NOMO-1 treated with DMSO at 0.1 percent for 48 hours (cell line): Measurements from ENCODE around the gene SLC25A17.
A peak's percentile ranks its signal among the peaks of the same experiment; 100 is the strongest.
"Not testable (repeated sequence)": the region's sequence is repeated elsewhere in the genome, so short reads cannot be mapped to it uniquely, and the experiment has no call there.

Source experiments
- DNase-seq: peaks from one replicate; lab custom pipeline; 2025; ENCODE audit not compliant: unreplicated experiment; lab: John Stamatoyannopoulos, UW

SLC25A17 gene

DNA sequence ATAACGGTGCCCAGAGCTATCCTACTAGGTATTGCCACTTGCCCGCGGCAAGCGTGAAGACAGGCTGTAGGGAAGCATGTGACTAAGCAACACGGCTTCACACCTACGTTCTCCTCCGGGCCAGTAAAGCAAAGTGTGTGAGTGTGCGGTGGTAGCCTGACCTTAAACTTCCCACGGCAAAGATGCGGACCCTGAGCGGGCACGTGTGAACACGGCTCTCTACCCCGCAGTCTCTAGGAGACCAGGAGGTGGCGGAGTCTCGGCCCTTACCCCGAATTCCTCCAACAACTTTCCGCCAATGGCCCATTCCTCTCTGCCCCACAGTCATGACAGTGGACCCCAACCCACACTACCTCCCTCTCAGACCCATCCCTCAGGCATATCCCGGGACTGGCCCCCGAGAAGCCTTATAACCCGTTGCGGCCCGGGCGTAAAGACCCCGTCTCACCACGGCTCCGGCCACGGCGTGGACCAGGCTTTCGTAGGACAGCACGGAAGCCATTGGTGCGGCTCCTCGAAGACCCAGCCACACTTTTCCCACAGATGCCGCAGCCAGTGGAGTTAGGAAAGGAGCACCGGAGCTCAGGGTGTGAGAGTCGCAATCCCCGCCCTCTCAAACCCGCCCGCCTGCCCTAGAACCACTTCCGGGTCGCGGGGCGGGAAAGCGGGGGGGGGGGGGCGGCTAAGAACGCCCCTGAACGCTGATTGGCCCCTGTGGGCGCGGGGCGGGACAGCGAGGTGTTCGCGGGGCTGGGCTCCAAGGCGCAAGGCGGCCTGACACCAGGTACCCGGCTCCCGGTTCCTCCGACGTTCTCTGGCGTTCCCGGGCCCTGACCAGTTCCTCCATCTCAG is at the start of gene SLC25A17:
SLC25A17 (minus strand) TSS at position 600 of the 852 bp plus-strand sequence; CDS start at position 502, 98 bp downstream.
- peak; percentile 80 for DNase-seq

DNA sequence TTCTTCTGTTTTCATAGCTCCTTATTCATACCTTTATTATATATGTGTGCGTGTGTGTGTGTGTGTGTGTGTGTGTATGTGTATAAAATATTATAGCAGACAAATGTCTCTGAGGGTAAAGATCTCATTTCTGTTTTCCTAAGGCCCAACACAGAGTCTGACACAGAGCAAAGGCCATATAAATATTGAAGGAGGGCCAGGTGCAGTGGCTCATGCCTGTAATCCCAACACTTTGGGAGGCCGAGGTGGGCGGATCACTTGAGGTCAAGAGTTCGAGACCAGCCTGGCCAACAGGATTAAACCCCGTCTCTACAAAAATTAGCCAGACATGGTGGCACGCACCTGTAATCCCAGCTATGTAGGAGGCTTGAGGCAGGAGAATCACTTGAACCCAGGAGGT is 49.2 kb upstream of the SLC25A17 start:
- DNase-seq, result not testable (repeated sequence)

DNA sequence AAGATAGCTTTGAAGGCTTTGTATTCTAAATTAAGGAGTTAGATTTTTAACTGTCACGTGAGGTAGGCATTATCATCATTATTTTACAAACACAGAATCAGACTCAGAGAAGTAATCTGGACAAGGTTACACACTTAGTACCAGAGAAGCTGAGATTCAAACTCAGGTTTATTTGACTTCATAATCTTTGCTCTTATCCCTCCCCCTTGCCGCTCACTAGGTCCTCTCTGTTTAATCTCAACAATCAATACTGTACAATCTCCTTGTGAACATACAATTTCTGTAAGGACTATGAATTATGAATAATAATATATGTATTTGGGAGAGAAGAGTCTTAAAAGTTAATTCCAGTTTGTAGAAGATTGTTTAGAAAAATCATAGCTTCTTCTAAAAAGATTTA is 48.0 kb upstream of the SLC25A17 start:
- DNase-seq, result no peak

DNA sequence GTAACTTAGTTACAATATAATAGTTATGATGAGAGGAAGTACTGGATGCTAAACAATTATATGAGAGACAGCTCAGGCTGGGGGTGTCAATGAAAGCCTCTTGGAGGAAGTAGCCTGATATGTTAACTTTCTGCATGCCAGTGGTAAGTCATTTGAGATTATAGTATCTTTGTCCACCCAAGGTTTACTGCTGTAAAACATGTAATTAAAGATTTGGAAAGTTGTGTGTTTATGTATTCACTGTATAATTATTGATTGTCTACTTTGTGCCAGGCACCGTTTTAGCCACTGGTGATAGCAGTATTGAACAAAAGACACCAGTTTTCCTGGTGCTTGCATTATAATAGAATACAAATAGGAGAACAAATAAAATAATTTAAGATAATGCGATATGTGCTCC is 43.4 kb upstream of the SLC25A17 start:
- peak; percentile 20 for DNase-seq

- no peak for DNase-seq
Measured at GRCh38 chr22:40862013-40862412, 42.9 kb upstream of the SLC25A17 start, which contains the start of gene DNAJB7. Gene DNAJB7 (minus strand): TSS chr22:40862113. CDS start chr22:40861994, 119 bp downstream.

GRCh38 chr22:40857309-40857855 is 38.2 kb upstream of the SLC25A17 start:
- peak; percentile 11 for DNase-seq

DNA sequence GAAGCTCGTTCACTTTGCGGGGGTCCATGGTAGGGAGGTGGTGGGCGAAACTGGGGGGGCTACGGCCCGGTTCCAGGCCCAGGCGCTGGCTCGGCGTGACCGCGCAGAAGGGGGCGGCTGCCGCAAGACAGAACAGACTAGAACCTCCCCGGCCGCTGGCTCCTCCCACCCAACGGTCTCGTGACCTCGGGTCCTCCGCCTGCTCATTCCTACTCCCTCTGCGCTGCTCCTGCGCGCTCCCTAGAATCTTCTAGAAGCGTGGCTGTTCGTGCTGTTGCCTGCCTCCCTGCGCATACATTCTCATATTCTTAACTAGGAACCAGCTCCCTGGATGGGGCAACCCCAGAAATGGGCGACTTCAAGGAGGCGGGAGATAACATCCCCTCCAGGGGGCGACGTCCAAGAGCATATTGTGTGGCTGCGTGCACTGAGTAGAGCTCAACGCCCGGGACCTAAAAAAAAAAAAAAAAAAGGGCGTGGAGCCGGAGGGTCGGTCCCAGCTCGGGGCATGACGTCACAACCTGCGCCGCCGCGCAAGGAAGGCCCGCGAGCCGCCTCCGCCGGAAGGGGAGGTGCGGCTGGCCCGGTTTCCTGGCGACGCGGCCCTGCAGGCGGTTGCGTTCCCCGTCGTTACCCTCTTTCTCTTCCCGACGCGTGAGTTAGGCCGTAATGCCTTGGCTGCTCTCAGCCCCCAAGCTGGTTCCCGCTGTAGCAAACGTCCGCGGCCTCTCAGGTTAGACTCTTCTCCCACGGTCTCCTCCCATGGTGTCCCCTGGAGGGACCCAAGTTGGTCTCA is 37.6 kb upstream of the SLC25A17 start, which contains the start of the genes ST13 and XPNPEP3:
ST13 (minus strand) TSS at position 127 of the 796 bp plus-strand sequence; CDS start at position 28, 99 bp downstream.
XPNPEP3 (plus strand) TSS at position 636 of the 796 bp plus-strand sequence; CDS start at position 670, 34 bp downstream.
- DNase-seq, result peak; percentile 92

GRCh38 chr22:40855979-40856512 is 36.9 kb upstream of the SLC25A17 start:
- peak; percentile 33 for DNase-seq

DNA sequence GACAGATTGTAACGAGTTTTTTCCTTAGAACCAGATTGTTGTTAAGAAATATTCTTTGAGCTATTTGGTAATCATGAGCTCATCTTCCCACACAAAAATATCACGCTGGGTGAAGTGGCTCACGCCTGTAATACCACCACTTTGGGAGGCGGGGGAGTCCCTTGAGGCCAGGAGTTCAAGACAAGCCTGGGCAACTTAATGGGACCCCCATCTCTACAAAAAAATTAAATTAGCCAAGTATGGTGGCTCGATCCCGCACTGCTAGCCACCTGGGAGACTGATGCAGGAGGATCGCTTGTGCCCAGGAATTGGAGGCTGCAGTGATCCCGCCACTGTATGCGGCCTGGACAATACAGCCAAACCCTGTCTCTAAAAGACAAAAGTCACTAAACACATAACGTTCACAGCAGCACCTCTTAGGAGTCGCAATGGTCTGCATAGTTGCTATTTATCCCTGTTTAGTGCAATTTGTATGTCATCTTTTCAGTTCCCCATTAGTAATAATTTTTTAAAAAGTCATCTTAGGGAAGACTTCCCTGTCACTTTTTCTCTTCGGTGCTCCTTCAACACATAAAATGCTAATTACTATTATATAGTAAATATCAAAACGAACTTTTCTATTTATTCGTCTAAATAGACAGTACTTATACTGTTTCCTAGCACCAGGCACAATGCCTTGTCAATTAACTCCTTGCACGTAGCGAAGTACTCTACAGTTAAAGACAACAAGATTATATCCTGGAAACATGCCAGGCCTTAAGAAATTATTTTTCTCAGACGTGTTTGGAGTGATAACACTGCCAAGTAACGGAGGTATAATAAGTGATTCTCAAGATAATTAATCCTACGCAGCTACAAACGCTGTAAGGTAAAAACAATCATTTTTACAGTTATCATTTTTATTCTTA is 36.2 kb upstream of the SLC25A17 start:
- DNase-seq, result peak; percentile 13

GRCh38 chr22:40853961-40854360 is 34.8 kb upstream of the SLC25A17 start:
- DNase-seq, result no peak

GRCh38 chr22:40853333-40853732 is 34.2 kb upstream of the SLC25A17 start:
- no peak for DNase-seq

GRCh38 chr22:40845816-40846215 is 26.7 kb upstream of the SLC25A17 start:
- not testable (repeated sequence) for DNase-seq

DNA sequence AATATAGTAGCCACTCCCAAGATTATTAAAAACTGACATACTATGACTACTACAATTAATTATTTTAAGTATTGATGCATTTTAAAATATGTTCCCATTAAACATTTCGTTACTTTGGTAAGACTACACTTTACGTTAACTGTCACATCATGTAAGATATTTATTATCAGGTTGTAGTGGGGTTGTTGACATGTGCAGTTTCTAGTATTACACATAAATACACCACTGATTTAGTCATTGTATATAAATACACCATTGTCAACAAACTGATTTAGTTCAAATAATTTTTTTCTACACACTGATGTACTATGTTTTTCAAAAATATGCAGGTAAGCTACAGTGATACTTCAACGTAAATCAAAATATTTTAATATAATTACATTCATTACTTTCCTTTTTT is 25.8 kb upstream of the SLC25A17 start:
- no peak for DNase-seq

GRCh38 chr22:40838486-40838885 is 19.3 kb upstream of the SLC25A17 start:
- no peak for DNase-seq

DNA sequence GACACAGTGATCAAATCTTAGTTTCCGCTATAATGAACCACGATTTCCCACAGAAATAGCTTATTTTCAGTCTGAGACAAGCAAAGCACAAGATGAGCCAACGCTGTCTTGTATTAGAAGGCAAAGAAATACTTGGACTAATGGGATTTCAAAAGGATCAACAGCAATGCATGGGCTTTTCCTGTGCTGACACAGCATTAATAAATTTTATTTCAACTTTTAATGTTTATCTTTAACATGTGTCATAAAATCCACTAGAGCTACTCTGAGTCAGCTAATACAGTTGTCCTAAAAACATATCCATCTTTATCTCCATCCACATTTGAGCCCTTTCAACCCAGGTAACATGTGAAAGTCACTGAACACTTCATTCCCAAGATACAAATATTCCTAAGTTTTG is 15.5 kb upstream of the SLC25A17 start:
- no peak for DNase-seq

DNA sequence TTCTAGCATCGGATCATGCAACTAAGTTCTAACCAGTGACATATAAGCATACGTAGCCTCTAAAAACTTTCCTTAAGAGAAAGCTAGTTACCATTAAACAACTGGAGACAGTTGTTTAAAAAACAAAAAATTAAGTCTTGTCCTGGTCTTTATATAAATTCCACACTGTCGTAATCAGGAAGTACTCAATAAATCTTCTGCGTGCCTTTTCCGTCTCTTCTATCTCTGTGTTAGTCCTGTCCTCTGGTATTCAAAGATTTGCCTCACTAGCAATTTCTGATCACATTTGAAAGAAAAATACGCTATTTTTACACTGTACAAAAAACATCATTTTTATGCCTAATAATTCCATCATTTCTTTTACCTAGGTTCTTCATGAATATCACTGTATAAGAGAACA is 10.0 kb upstream of the SLC25A17 start:
- no peak for DNase-seq

DNA sequence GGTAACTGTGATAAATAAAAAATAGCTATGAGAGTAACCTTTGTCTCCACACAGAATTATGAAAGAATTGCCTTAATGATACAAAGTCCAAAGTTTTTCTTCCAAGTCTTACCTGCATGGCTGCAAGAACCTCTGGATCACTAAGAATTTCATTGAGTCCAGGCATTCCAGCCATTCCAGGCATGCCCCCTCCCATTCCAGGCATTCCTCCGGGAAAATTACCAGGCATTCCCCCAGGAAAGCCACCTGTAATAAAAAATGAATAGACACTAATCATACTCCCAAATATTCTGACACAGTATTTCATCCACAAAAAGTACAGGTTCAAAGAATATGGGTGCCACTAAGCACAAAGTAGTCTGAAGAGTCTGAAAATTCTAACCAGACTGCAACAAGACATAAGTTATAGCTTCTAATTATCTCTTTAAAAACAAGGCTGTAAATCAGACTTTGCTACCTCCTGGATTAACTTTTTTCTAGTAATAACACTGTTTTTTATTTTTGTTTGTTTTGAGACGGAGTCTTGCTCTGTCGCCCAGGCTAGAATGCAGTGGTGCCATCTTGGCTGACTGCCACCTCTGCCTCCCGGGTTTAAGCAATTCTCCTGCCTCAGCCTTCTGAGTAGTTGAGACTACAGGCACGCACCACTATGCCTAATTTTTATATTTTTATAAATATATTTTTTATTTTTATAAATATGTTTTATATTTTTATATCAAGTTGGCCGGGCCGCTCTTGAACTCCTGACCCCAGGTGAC is 8.0 kb upstream of the SLC25A17 start:
- DNase-seq, result no peak

GRCh38 chr22:40826292-40826691 is 7.1 kb upstream of the SLC25A17 start:
- not testable (repeated sequence) for DNase-seq

GRCh38 chr22:40823426-40823825 is 4.3 kb upstream of the SLC25A17 start:
- DNase-seq, result no peak
